Activated T-cell treated with anti-CD3 and anti-CD28 coated beads, Interleukin-2, amount 50 U/mL, for 24 hours (primary cell): ENCODE data around the gene ADGRF1.
"Not testable (repeated sequence)": the region's sequence is repeated elsewhere in the genome, so short reads cannot be mapped to it uniquely, and the experiment has no call there.

ENCODE experiments used
- DNase-seq: peaks from one replicate; pipeline ENCODE4 v3.0.0-alpha.2; 2020
- H3K27ac Mint-ChIP-seq: 2 replicates; pipeline ENCODE4 v1.8.0; 2020; ENCODE audit warnings: mild to moderate bottlenecking, mixed read lengths
- H3K27me3 Mint-ChIP-seq: 2 replicates; pipeline ENCODE4 v1.8.0; 2020; ENCODE audit warnings: mixed read lengths
- H3K36me3 Mint-ChIP-seq: 2 replicates; pipeline ENCODE4 v1.8.0; 2020; ENCODE audit warnings: low read depth, mixed read lengths
- H3K4me1 Mint-ChIP-seq: 2 replicates; pipeline ENCODE4 v1.8.0; 2020; ENCODE audit warnings: low read depth, mixed read lengths
- H3K4me3 Mint-ChIP-seq: 2 replicates; pipeline ENCODE4 v1.8.0; 2020; ENCODE audit warnings: mild to moderate bottlenecking, moderate library complexity, mixed read lengths
- H3K9me3 Mint-ChIP-seq: 2 replicates; pipeline ENCODE4 v1.8.0; 2020; ENCODE audit warnings: mixed read lengths

The ADGRF1 gene

GRCh38 chr6:46990818-46991510 lies 51.2 kb downstream of the ADGRF1 start:
- not testable (repeated sequence) for H3K36me3 Mint-ChIP-seq, DNase-seq, H3K4me1 Mint-ChIP-seq, H3K9me3 Mint-ChIP-seq, H3K4me3 Mint-ChIP-seq, H3K27ac Mint-ChIP-seq
- H3K27me3 Mint-ChIP-seq = peaks cover 27% of the 10 kb centered on the region

GRCh38 chr6:46990031-46990644 lies 52.0 kb downstream of the ADGRF1 start:
- Mint-ChIP-seq H3K27me3 (peaks cover 29% of the 10 kb centered on the region), H3K4me1 (no peaks in the 10 kb centered on the region), H3K27ac (no peak overlapping the region), H3K36me3 (no peaks in the 10 kb centered on the region), H3K9me3 (no peaks in the 10 kb centered on the region), H3K4me3 (no peak overlapping the region)
- DNase-seq = no peak

- Mint-ChIP-seq H3K36me3 (no peaks in the 10 kb centered on the region), H3K4me3 (no peak overlapping the region), H3K9me3 (no peaks in the 10 kb centered on the region), H3K27me3 (peaks cover 30% of the 10 kb centered on the region), H3K4me1 (no peaks in the 10 kb centered on the region), H3K27ac (no peak overlapping the region)
- DNase-seq = no peak
Observed at GRCh38 chr6:46989398-46989797, 52.7 kb downstream of the ADGRF1 start.

GRCh38 chr6:46985943-46986342 lies 56.2 kb downstream of the ADGRF1 start:
- DNase-seq = no peak
- H3K9me3 Mint-ChIP-seq = no peaks in the 10 kb centered on the region
- no peak overlapping the region for H3K4me3 Mint-ChIP-seq
- peaks cover 18% of the 10 kb centered on the region for H3K27me3 Mint-ChIP-seq
- H3K36me3 Mint-ChIP-seq = no peaks in the 10 kb centered on the region
- H3K27ac Mint-ChIP-seq = no peak overlapping the region
- no peaks in the 10 kb centered on the region for H3K4me1 Mint-ChIP-seq

- DNase-seq = no peak
Observed at GRCh38 chr6:46983007-46983411, 59.1 kb downstream of the ADGRF1 start.

GRCh38 chr6:46979206-46979605 lies 62.9 kb downstream of the ADGRF1 start:
- H3K27ac Mint-ChIP-seq = no peak overlapping the region
- no peaks in the 10 kb centered on the region for H3K4me1 Mint-ChIP-seq
- DNase-seq = no peak
- peaks cover 7% of the 10 kb centered on the region for H3K27me3 Mint-ChIP-seq
- H3K4me3 Mint-ChIP-seq = no peak overlapping the region
- H3K9me3 Mint-ChIP-seq = no peaks in the 10 kb centered on the region
- no peaks in the 10 kb centered on the region for H3K36me3 Mint-ChIP-seq

More at GRCh38 chr6:46983007-46983411, 59.1 kb downstream of the ADGRF1 start:
- H3K4me1 Mint-ChIP-seq = no peaks in the 10 kb centered on the region
- no peak overlapping the region for H3K4me3 Mint-ChIP-seq
- H3K9me3 Mint-ChIP-seq = no peaks in the 10 kb centered on the region
- peaks cover 14% of the 10 kb centered on the region for H3K27me3 Mint-ChIP-seq
- no peak overlapping the region for H3K27ac Mint-ChIP-seq
- no peaks in the 10 kb centered on the region for H3K36me3 Mint-ChIP-seq

- DNase-seq = no peak
- no peaks in the 10 kb centered on the region for H3K4me1 Mint-ChIP-seq
- H3K9me3 Mint-ChIP-seq = no peaks in the 10 kb centered on the region
- H3K27ac Mint-ChIP-seq = no peak overlapping the region
- H3K27me3 Mint-ChIP-seq = peaks cover 12% of the 10 kb centered on the region
- H3K4me3 Mint-ChIP-seq = no peak overlapping the region
- H3K36me3 Mint-ChIP-seq = no peaks in the 10 kb centered on the region
Observed at GRCh38 chr6:46974786-46975185, 67.3 kb downstream of the ADGRF1 start.

- H3K9me3 Mint-ChIP-seq = no peaks in the 10 kb centered on the region
Observed at GRCh38 chr6:46973029-46973428, 69.1 kb downstream of the ADGRF1 start.

GRCh38 chr6:46972531-46972930 lies 69.6 kb downstream of the ADGRF1 start:
- DNase-seq = no peak
- no peak overlapping the region for H3K4me3 Mint-ChIP-seq
- H3K27ac Mint-ChIP-seq = no peak overlapping the region
- H3K4me1 Mint-ChIP-seq = no peaks in the 10 kb centered on the region
- H3K36me3 Mint-ChIP-seq = no peaks in the 10 kb centered on the region
- H3K9me3 Mint-ChIP-seq = no peaks in the 10 kb centered on the region
- H3K27me3 Mint-ChIP-seq = peaks cover 8% of the 10 kb centered on the region

More at GRCh38 chr6:46973029-46973428, 69.1 kb downstream of the ADGRF1 start:
- no peaks in the 10 kb centered on the region for H3K36me3 Mint-ChIP-seq
- no peaks in the 10 kb centered on the region for H3K4me1 Mint-ChIP-seq
- DNase-seq = no peak
- no peak overlapping the region for H3K27ac Mint-ChIP-seq
- peaks cover 8% of the 10 kb centered on the region for H3K27me3 Mint-ChIP-seq
- no peak overlapping the region for H3K4me3 Mint-ChIP-seq

GRCh38 chr6:46969206-46969605 lies 72.9 kb downstream of the ADGRF1 start:
- H3K36me3 Mint-ChIP-seq = no peaks in the 10 kb centered on the region
- peaks cover 20% of the 10 kb centered on the region for H3K27me3 Mint-ChIP-seq
- H3K9me3 Mint-ChIP-seq = no peaks in the 10 kb centered on the region
- no peak overlapping the region for H3K27ac Mint-ChIP-seq
- H3K4me3 Mint-ChIP-seq = no peak overlapping the region
- no peak for DNase-seq
- no peaks in the 10 kb centered on the region for H3K4me1 Mint-ChIP-seq

- DNase-seq = no peak
- Mint-ChIP-seq H3K27ac (no peak overlapping the region), H3K4me3 (no peak overlapping the region), H3K4me1 (no peaks in the 10 kb centered on the region), H3K36me3 (no peaks in the 10 kb centered on the region), H3K27me3 (peaks cover 20% of the 10 kb centered on the region), H3K9me3 (no peaks in the 10 kb centered on the region)
Observed at GRCh38 chr6:46967826-46968349, 74.2 kb downstream of the ADGRF1 start.

GRCh38 chr6:46964716-46965519 lies 77.2 kb downstream of the ADGRF1 start:
- no peaks in the 10 kb centered on the region for H3K9me3 Mint-ChIP-seq
- no peak overlapping the region for H3K27ac Mint-ChIP-seq
- no peak overlapping the region for H3K4me3 Mint-ChIP-seq
- no peaks in the 10 kb centered on the region for H3K36me3 Mint-ChIP-seq
- H3K27me3 Mint-ChIP-seq = peaks cover 11% of the 10 kb centered on the region
- H3K4me1 Mint-ChIP-seq = no peaks in the 10 kb centered on the region
- no peak for DNase-seq

GRCh38 chr6:46963626-46964025 lies 78.5 kb downstream of the ADGRF1 start:
- Mint-ChIP-seq H3K27me3 (peaks cover 11% of the 10 kb centered on the region), H3K4me3 (no peak overlapping the region), H3K9me3 (no peaks in the 10 kb centered on the region), H3K36me3 (no peaks in the 10 kb centered on the region), H3K27ac (no peak overlapping the region), H3K4me1 (no peaks in the 10 kb centered on the region)
- no peak for DNase-seq

GRCh38 chr6:46963039-46963438 lies 79.1 kb downstream of the ADGRF1 start:
- H3K9me3 Mint-ChIP-seq = no peaks in the 10 kb centered on the region
- H3K27me3 Mint-ChIP-seq = peaks cover 11% of the 10 kb centered on the region
- DNase-seq = no peak
- no peaks in the 10 kb centered on the region for H3K4me1 Mint-ChIP-seq
- H3K27ac Mint-ChIP-seq = no peak overlapping the region
- H3K36me3 Mint-ChIP-seq = no peaks in the 10 kb centered on the region
- no peak overlapping the region for H3K4me3 Mint-ChIP-seq

GRCh38 chr6:46961711-46962110 lies 80.4 kb downstream of the ADGRF1 start:
- no peaks in the 10 kb centered on the region for H3K4me1 Mint-ChIP-seq
- no peak overlapping the region for H3K4me3 Mint-ChIP-seq
- peaks cover 13% of the 10 kb centered on the region for H3K27me3 Mint-ChIP-seq
- no peak overlapping the region for H3K27ac Mint-ChIP-seq
- H3K9me3 Mint-ChIP-seq = no peaks in the 10 kb centered on the region
- no peak for DNase-seq
- no peaks in the 10 kb centered on the region for H3K36me3 Mint-ChIP-seq
